ENCODE data around the gene SETD7.

DNA sequence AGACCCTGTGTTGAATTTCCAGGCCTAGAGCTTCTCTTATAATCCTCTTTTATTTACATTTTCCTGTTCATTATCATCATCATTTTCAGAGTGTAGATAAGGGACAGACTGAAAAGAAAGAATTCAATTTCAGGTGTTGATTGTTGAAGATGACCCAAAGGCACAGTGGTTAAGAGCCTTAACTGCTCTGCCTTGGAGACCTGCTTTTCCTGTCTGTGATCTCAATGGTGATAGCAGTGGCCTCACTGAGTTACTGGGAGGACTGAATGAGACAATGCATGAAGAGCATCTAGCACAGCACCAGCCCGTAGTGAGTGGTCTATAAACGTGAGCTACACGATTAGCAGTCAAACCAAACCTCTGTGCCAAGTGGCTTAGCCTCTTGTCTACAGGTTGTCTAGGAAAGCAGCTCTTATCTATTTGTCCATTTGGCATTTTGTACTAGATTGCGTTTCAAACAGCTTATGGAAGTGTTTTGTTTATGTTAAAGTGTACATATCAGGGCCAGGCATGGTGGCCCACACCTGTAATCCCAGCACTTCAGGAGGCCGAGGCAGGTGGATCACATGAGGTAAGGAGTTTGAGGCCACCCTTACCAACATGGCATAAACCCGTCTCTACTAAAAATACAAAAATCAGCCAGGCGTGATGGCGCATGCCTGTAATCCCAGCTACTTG is 41.5 kb downstream of the SETD7 start:
- TF ChIP-seq, protein P1, sequence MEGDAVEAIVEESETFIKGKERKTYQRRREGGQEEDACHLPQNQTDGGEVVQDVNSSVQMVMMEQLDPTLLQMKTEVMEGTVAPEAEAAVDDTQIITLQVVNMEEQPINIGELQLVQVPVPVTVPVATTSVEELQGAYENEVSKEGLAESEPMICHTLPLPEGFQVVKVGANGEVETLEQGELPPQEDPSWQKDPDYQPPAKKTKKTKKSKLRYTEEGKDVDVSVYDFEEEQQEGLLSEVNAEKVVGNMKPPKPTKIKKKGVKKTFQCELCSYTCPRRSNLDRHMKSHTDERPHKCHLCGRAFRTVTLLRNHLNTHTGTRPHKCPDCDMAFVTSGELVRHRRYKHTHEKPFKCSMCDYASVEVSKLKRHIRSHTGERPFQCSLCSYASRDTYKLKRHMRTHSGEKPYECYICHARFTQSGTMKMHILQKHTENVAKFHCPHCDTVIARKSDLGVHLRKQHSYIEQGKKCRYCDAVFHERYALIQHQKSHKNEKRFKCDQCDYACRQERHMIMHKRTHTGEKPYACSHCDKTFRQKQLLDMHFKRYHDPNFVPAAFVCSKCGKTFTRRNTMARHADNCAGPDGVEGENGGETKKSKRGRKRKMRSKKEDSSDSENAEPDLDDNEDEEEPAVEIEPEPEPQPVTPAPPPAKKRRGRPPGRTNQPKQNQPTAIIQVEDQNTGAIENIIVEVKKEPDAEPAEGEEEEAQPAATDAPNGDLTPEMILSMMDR (IDR thresholded peaks at IDR 0.05; ENCODE audit: low read depth, low read length, poor library complexity, severe bottlenecking) = no peak
- TF ChIP-seq EZH2phosphoT487 (IDR thresholded peaks at IDR 0.05; ENCODE audit: borderline replicate concordance, low read length) = no peak
